ENCODE data around the gene TMCO4.

Gene TMCO4

DNA sequence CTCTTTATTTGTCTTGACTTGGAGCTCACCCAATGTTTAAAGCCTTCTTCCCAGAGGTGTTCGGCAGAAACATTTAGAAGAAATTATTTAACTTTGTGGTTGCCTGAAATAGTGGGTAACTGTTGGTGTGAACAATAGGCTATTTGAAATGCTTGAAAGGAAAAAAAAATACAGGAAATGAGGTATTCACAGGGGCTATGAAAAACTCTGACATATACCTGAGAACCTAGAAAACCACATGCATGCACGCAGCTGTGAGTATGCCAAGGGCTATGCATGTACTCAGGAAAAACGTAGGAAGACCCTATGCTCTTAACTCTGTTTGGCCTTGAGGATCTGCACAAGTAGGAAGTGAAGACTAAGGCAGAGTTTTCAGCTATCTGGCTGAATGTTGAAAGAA lies 31.7 kb upstream of the TMCO4 start:
- TF ChIP-seq YY1 (IDR thresholded peaks at IDR 0.05; ENCODE audit: low read depth) (no peak), ZBTB7A (IDR thresholded peaks at IDR 0.05; ENCODE audit: low read depth) (no peak), TCF12 (IDR thresholded peaks at IDR 0.05; ENCODE audit: low read depth) (no peak), TAF1 (IDR thresholded peaks at IDR 0.05; ENCODE audit: low read depth) (no peak), EP300 (IDR thresholded peaks at IDR 0.05; ENCODE audit: borderline replicate concordance) (no peak), TEAD4 (IDR thresholded peaks at IDR 0.05) (no peak), RAD21 (IDR thresholded peaks at IDR 0.05; ENCODE audit: low read depth) (no peak), CEBPB (IDR thresholded peaks at IDR 0.05) (no peak), NFIC (IDR thresholded peaks at IDR 0.05) (no peak), EGR1 (IDR thresholded peaks at IDR 0.05) (no peak), CREB1 (IDR thresholded peaks at IDR 0.05; ENCODE audit: low read depth) (no peak), FOXM1 (IDR thresholded peaks at IDR 0.05; ENCODE audit: borderline replicate concordance, low read depth) (no peak)
- TF ChIP-seq, protein P1, sequence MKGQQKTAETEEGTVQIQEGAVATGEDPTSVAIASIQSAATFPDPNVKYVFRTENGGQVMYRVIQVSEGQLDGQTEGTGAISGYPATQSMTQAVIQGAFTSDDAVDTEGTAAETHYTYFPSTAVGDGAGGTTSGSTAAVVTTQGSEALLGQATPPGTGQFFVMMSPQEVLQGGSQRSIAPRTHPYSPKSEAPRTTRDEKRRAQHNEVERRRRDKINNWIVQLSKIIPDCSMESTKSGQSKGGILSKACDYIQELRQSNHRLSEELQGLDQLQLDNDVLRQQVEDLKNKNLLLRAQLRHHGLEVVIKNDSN (IDR thresholded peaks at IDR 0.05), result no peak
- TF ChIP-seq, protein P2, sequence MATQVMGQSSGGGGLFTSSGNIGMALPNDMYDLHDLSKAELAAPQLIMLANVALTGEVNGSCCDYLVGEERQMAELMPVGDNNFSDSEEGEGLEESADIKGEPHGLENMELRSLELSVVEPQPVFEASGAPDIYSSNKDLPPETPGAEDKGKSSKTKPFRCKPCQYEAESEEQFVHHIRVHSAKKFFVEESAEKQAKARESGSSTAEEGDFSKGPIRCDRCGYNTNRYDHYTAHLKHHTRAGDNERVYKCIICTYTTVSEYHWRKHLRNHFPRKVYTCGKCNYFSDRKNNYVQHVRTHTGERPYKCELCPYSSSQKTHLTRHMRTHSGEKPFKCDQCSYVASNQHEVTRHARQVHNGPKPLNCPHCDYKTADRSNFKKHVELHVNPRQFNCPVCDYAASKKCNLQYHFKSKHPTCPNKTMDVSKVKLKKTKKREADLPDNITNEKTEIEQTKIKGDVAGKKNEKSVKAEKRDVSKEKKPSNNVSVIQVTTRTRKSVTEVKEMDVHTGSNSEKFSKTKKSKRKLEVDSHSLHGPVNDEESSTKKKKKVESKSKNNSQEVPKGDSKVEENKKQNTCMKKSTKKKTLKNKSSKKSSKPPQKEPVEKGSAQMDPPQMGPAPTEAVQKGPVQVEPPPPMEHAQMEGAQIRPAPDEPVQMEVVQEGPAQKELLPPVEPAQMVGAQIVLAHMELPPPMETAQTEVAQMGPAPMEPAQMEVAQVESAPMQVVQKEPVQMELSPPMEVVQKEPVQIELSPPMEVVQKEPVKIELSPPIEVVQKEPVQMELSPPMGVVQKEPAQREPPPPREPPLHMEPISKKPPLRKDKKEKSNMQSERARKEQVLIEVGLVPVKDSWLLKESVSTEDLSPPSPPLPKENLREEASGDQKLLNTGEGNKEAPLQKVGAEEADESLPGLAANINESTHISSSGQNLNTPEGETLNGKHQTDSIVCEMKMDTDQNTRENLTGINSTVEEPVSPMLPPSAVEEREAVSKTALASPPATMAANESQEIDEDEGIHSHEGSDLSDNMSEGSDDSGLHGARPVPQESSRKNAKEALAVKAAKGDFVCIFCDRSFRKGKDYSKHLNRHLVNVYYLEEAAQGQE (IDR thresholded peaks at IDR 0.05; ENCODE audit: low read depth), result no peak
- TF ChIP-seq, protein P3, sequence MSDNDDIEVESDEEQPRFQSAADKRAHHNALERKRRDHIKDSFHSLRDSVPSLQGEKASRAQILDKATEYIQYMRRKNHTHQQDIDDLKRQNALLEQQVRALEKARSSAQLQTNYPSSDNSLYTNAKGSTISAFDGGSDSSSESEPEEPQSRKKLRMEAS (IDR thresholded peaks at IDR 0.05), result no peak

DNA sequence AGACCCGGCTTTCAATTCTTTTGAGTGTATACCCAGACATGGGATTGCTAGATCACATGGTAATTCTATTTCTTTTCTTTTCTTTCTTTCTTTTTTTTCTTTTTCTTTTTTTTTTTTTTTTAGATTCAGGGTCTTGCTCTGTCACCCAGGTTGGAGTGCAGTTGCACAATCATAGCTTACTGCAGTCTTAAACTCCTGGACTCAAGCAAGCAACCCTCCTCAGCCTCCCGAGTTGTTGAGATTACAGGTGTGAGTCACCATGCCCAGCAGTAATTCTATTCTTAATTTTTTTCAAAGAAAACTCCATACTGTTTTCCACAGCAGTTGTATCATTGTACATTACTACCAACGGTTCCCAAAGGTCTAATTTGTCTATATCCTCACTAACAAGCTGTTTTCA lies 28.8 kb upstream of the TMCO4 start:
- no peak for TF ChIP-seq EP300 (IDR thresholded peaks at IDR 0.05; ENCODE audit: borderline replicate concordance)
- TF ChIP-seq, protein P3 (IDR thresholded peaks at IDR 0.05), result no peak
- TF ChIP-seq TEAD4 (IDR thresholded peaks at IDR 0.05), result no peak
- TF ChIP-seq TAF1 (IDR thresholded peaks at IDR 0.05; ENCODE audit: low read depth), result no peak
- TF ChIP-seq, protein P2 (IDR thresholded peaks at IDR 0.05; ENCODE audit: low read depth), result no peak
- TF ChIP-seq CREB1 (IDR thresholded peaks at IDR 0.05; ENCODE audit: low read depth), result no peak
- TF ChIP-seq CEBPB (IDR thresholded peaks at IDR 0.05), result no peak
- TF ChIP-seq EGR1 (IDR thresholded peaks at IDR 0.05), result no peak
- no peak for TF ChIP-seq YY1 (IDR thresholded peaks at IDR 0.05; ENCODE audit: low read depth)
- no peak for TF ChIP-seq FOXM1 (IDR thresholded peaks at IDR 0.05; ENCODE audit: borderline replicate concordance, low read depth)
- no peak for TF ChIP-seq NFIC (IDR thresholded peaks at IDR 0.05)
- TF ChIP-seq RAD21 (IDR thresholded peaks at IDR 0.05; ENCODE audit: low read depth), result no peak
- TF ChIP-seq, protein P1 (IDR thresholded peaks at IDR 0.05), result no peak
- no peak for TF ChIP-seq ZBTB7A (IDR thresholded peaks at IDR 0.05; ENCODE audit: low read depth)

DNA sequence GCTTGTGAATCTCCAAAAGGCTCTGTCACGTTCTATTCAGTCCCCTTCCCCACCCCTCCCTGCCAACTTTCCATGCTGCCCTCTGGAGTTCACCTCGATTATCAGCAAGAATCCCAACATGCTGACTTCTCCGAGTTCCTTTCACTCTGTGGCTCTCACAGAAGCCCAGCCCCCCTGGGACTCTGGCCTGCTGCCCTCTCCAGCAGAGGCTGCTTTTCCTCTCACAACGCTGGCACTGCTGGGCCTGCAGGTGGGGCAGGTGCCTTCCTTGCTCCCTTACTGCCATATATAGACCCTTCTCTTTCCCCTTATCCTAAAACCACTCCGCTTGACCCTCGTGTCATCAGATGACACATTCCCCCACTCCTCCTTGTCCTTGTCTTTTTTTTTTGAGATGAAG lies 25.6 kb upstream of the TMCO4 start:
- TF ChIP-seq NFIC (IDR thresholded peaks at IDR 0.05), result no peak
- no peak for TF ChIP-seq EP300 (IDR thresholded peaks at IDR 0.05; ENCODE audit: borderline replicate concordance)
- TF ChIP-seq FOXM1 (IDR thresholded peaks at IDR 0.05; ENCODE audit: borderline replicate concordance, low read depth), result no peak
- TF ChIP-seq, protein P1 (IDR thresholded peaks at IDR 0.05), result no peak

DNA sequence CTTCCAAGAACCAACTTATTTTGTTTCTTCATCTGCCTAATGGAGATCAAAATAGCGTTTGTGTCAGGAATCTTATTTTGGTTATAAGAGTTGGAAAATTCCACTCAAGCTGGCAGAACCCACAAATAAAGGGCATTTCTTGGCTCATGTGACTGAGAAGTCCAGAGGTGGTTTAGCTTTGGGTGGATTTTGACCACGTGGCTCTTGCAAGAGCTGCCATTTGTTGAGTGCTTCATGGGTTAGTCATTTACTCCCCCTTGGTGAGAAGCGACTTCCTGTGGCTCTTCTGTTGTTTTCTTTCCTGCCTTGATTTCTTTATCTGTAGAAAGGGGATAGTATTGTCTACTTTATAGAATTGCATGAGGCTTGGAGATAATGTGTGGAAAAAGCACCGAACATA lies 24.8 kb upstream of the TMCO4 start:
- TF ChIP-seq YY1 (IDR thresholded peaks at IDR 0.05; ENCODE audit: low read depth), result no peak
- TF ChIP-seq FOXM1 (IDR thresholded peaks at IDR 0.05; ENCODE audit: borderline replicate concordance, low read depth), result no peak
- TF ChIP-seq CREB1 (IDR thresholded peaks at IDR 0.05; ENCODE audit: low read depth), result no peak
- no peak for TF ChIP-seq EGR1 (IDR thresholded peaks at IDR 0.05)
- TF ChIP-seq ZBTB7A (IDR thresholded peaks at IDR 0.05; ENCODE audit: low read depth), result no peak

DNA sequence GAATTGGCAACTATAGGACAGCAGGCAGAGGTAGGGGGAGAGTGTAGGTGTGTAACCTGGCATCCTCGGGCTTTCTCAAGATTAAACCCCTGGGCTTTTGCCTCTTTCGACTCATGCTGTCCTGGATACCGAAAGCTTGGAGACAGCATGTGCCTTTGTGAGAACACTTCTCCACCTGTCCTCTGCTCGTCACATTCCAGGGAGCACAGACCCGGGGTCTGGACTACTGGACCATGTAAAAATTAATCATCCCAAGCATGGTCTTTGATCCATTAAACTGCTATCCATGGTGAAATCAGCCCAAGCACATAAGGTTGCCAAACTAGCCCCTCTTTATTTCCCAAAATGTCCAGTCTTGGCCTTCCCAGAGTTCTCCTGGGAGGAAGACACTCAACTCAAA lies 24.3 kb upstream of the TMCO4 start:
- TF ChIP-seq CREB1 (IDR thresholded peaks at IDR 0.05; ENCODE audit: low read depth) (no peak), FOXM1 (IDR thresholded peaks at IDR 0.05; ENCODE audit: borderline replicate concordance, low read depth) (no peak), EP300 (IDR thresholded peaks at IDR 0.05; ENCODE audit: borderline replicate concordance) (no peak)
- TF ChIP-seq, protein P2 (IDR thresholded peaks at IDR 0.05; ENCODE audit: low read depth), result no peak
